PFSK-1 (cell line): Measurements from ENCODE around the gene PLEKHG4B.

Experiments
- POLR2AphosphoS5 ChIP-seq: IDR thresholded peaks from 2 replicates; pipeline ENCODE4 v1.6.1; 2012; ENCODE audit warnings: low read depth, mild to moderate bottlenecking, control low read depth, low read length, moderate library complexity
- SIN3A ChIP-seq: IDR thresholded peaks from 2 replicates; pipeline ENCODE4 v1.6.1; 2012; ENCODE audit warnings: mild to moderate bottlenecking, low read length, moderate library complexity, borderline replicate concordance; ENCODE audit not compliant: insufficient read depth
- TAF1 ChIP-seq: IDR thresholded peaks from 2 replicates; pipeline ENCODE4 v1.6.1; 2012; ENCODE audit warnings: low read length, control low read depth, borderline replicate concordance; ENCODE audit not compliant: insufficient read depth
- TF ChIP-seq, protein P1 (sequence below), 2 experiments: IDR thresholded peaks; 2 replicates each; pipeline versions ENCODE4 v1.6.1 to v1.8.0; 2011 to 2012; ENCODE audit warnings: low read depth in 2 of 2, low read length in 2 of 2, control low read depth in 1 of 2, inconsistent platforms in 1 of 2, mild to moderate bottlenecking in 1 of 2, moderate library complexity in 1 of 2; ENCODE audit not compliant: insufficient read depth in 1 of 2

DNA sequence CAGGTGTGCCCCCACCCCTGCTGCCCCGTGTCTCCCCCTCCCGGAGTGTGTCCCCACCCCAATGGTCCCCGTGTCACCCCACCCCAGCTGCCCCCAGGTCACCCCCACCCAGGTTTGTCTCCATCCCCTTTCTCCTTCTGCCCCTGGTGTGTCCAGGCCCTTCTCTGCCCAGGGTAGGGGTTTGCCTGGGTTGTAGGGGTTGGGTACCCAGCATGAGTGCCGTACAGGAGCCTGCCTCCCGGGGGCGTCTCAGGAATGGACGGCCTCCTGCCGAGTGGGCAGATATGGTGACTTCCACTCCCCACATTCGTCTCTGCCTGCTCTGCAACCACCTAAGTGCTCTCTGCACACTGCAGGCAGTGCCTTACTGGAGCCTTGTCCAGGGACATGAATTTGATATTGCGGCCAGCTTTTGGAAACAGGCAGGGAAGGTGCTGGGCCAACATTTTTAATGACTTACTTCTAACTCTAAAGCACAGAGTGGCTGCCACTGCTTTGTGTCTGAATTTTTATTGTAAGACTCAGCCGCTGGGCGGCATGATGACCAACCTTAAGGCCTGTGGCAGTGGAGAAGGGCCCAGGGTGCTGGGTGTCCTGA lies 106.0 kb downstream of the PLEKHG4B start:
- no peak for TF ChIP-seq TAF1
- TF ChIP-seq POLR2AphosphoS5, result no peak
- TF ChIP-seq, protein P1, sequence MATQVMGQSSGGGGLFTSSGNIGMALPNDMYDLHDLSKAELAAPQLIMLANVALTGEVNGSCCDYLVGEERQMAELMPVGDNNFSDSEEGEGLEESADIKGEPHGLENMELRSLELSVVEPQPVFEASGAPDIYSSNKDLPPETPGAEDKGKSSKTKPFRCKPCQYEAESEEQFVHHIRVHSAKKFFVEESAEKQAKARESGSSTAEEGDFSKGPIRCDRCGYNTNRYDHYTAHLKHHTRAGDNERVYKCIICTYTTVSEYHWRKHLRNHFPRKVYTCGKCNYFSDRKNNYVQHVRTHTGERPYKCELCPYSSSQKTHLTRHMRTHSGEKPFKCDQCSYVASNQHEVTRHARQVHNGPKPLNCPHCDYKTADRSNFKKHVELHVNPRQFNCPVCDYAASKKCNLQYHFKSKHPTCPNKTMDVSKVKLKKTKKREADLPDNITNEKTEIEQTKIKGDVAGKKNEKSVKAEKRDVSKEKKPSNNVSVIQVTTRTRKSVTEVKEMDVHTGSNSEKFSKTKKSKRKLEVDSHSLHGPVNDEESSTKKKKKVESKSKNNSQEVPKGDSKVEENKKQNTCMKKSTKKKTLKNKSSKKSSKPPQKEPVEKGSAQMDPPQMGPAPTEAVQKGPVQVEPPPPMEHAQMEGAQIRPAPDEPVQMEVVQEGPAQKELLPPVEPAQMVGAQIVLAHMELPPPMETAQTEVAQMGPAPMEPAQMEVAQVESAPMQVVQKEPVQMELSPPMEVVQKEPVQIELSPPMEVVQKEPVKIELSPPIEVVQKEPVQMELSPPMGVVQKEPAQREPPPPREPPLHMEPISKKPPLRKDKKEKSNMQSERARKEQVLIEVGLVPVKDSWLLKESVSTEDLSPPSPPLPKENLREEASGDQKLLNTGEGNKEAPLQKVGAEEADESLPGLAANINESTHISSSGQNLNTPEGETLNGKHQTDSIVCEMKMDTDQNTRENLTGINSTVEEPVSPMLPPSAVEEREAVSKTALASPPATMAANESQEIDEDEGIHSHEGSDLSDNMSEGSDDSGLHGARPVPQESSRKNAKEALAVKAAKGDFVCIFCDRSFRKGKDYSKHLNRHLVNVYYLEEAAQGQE (IDR thresholded peaks at IDR 0.05; ENCODE audit: insufficient read depth in 1 of 2, low read depth in 2 of 2, low read length in 2 of 2), result no peak
- no peak for TF ChIP-seq SIN3A
